PC-9 (cell line): ENCODE data around the gene SEMA6A.

Experiments
- CTCF ChIP-seq: fragments of 200-600 bp; sonication (generic); conservative IDR thresholded peaks from 2 replicates; pipeline ENCODE4 v1.6.1; 2017; ENCODE audit warnings: mixed run types, antibody characterized with exemption, mild to moderate bottlenecking, moderate library complexity
- EZH2 ChIP-seq: fragments of 200-600 bp; sonication (generic); IDR thresholded peaks from 2 replicates; pipeline ENCODE4 v1.8.0; 2017; ENCODE audit warnings: antibody characterized with exemption, low read depth

GRCh38 chr5:116579144-116579543, 4.5 kb upstream of the SEMA6A start:
- no peak for TF ChIP-seq CTCF
- TF ChIP-seq EZH2: no peak
